HG03469 (cell line): ENCODE data around the gene SSNA1.

ENCODE experiments used
- ATAC-seq: cut with Tn5 transposase; IDR thresholded peaks from one replicate; pipeline ENCODE4 v1.9.1; 2021; ENCODE audit warnings: mild to moderate bottlenecking, moderate library complexity, moderate number of reproducible peaks; ENCODE audit not compliant: unreplicated experiment

SSNA1 gene

DNA sequence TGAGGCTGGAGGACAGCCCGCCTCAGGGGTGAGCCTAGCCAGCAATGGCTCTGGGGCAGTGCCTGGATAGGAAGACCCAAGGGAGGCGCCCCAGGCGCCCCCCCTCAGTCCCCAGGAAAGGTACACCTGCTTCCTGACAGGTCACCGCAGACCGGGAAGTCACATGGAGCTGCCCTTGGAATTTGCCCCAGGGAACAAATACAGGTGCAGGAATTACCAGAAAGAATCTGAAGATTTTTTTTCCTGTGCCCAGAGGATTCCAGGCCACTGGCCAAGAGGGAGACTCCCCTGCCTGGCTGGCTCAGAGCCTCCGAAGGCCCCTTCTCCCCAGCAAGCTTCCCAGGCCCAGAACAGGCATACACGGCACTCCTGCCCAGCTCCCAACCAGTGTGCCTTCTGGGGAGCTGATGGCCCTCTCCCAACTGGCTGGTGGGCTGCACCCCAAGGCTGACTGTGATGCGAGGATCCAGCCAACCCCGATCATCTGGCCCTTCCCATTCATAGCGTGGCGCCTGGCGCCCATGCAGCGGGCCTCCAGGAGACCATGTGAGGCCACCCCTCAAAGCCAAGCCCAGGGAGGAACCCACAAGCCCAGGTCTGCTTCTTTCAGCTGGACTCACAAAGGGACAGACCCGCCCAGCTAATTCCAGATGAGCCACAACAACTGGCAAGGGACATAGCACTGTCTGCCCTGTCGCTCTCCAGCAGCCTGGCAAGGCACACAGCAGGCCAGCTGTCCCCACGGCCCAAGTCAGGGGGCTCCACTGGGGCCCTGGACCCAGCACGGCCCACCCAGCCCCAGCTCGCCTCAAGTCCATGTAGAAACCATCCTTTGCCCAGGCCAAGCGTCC lies 9.8 kb downstream of the SSNA1 start:
- no peak for ATAC-seq

DNA sequence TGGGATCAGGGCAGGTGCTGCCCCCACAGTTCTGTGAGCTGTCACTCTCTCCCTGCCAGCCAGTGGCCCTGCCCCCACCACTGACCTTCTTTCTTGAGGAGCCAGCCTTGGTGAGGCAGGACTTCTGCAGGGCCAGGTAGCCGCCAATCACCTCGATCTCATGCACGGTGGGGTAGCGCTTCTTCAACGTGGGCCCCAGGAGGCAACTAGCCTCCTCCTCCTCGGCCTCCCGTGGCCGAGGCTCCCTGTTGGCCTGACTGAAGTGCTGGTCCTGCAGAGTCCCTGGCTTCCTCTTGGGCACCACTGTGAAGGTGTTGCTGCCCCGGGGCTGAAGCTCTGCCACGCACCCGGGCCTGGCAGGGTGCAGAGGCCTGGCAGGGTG lies 10.4 kb downstream of the SSNA1 start:
- ATAC-seq = no peak

GRCh38 chr9:137199411-137200121 lies 11.1 kb downstream of the SSNA1 start:
- ATAC-seq = no peak

DNA sequence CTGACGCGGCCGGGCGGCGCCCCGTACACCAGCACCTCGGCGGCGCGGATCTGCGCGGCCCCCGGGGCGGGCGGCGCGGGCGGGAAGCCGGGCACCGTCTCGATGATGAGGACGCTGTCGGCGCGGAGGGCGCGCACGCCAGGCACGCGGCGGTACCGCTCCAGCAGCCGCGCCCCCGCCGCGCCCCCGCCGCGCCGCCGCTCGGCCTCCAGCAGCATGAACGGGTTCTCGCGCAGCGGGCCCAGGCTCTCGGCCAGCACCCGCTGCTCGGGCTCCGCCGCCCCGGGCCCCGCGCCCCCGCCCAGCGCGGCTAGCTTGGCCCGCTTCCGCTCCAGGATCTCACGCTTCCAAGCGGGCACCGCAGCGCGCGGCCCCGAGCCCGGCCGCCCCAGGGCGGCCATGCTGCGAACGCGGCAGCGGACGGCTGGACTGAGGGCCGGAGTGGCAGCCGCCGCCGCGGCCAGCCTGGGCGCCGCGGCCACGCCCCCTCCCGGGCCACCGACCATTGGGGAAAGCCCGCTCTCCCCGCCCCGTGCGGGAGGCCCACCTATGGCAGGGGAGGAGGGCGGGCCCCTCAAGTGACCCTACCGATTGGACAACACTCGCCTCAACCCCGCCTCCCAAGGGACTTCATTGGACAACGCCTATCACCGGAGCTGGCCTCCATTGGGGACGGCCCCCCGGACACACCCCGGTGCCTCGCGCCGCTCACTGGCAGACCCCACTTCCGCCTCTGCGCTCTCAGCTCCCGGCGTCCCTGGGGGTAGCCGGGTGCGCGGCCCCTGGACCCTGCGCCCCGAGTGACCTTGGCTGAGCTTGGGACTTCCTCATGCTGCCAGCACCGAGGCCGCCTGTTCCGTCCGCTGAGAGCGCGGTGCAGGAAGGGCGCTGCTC lies 12.1 kb downstream of the SSNA1 start, which contains the start of gene TPRN:
Gene TPRN (minus strand): TSS at position 431 of the 894 bp plus-strand sequence. CDS start 30 bp downstream, at position 401.
- peak; percentile 61 for ATAC-seq

DNA sequence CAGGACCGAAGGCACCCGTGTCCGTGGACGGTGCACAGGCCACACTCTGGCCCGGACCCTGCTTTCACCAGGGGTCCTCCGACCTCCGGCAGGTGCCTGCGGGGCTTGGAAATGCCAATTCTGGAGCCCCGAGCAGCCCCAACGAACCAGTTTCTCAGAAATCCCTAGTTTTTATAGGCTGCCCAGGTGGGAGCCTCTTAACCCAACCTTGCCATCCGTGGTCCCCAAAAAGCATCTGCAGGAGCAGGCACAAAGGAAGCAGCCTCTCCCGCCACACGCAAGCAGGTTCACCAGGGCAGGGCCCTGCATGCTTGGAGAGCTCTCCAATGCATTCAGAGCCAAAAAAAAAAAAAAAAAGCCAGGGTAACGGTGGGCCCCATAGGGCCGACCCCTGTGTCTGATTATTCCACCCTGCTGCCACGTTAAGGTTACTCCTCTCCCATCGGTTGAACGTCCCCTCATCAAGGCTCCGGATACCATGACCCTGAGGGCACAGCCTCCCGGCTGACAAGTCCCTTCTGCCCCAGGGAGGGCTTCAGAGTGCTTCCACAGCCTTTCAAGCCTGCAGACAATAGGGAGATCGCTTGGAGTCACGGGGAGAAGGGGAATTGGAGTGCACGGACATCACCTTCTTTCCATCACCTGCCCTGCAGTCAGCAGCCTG lies 12.9 kb downstream of the SSNA1 start:
- no peak for ATAC-seq

DNA sequence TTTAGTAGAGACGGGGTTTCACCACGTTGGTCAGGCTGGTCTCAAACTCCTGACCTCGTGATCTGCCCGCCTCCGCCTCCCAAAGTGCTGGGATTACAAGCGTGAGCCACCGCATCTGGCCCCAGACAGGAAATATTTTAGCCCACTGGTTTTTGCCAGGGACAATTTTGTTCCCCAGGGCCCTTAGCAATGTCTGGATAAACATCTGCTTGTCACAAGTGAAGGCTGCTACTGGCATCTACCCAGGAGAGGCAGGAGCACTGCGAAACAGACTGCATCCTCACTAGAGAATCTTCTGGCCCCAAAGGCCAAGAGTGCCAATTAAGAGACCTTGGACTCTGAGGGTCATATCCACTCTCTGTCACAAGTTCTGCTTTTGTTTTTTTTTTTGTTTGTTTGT lies 14.5 kb downstream of the SSNA1 start:
- ATAC-seq = no peak

GRCh38 chr9:137204731-137205125 lies 16.3 kb downstream of the SSNA1 start:
- no peak for ATAC-seq

DNA sequence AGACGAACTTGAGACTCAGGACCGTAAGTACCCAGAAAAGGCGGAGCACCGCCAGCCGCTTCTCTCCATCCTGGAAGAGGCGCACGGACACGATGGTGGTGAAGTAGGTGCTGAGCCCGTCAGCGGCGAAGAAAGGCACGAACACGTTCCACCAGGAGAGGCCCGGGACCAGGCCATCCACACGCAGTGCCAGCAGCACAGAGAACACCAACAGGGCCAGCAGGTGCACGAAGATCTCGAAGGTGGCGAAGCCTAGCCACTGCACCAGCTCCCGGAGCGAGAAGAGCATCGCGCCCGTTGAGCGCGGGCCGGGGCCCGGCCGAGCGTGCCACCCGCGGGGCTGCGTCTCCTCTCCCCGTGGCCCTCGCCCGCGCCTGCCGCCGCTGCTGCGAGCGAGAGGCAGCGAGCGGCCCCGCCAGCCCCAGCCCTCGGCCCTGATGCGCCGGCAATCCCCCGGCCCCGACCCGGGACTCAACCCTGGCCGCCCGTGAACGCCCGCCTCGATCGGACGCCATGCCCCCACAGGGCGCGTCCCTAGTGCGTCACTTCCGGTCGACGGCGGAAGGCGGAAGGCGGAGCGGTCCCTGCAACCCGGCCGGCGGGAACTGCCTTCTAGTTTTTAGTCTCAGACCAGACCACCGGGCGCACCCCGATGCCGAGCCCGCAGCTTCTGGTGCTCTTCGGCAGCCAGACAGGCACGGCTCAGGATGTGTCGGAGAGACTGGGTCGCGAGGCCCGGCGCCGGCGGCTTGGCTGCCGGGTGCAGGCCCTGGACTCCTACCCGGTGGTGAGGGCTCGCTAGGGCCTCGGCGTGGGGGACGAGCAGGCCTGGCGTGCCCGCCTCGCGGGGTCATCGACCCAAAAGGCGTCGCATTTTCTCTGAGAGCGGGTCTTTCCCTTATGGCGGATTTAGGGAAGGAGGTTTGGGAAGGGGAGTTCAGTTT lies 16.9 kb downstream of the SSNA1 start, which contains the start of the genes NDOR1 and TMEM203:
Gene NDOR1 (plus strand): TSS at position 575 of the 944 bp plus-strand sequence. CDS start 78 bp downstream, at position 653.
Gene TMEM203 (minus strand): TSS at position 523 of the 944 bp plus-strand sequence. CDS start 234 bp downstream, at position 289.
- peak; percentile 36 for ATAC-seq

DNA sequence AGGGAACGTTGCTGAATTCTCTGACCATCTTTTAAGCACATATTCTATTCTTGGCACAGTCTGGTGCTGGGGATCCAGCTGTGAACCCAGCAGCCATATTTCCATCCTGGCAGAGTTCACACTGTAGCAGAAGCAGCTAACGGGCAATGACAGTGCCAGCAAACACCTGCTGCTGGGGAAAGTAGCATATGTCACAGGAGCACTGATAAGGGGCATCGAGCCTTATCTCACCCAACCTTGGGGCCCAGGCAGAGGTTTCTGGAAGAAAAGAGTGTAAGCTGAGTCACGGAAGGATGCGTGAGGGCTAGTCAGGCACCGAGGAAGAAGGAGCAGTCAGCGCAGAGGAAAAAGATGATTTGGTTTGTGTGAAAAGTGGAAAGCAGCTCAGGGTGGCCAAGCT lies 18.1 kb downstream of the SSNA1 start:
- no peak for ATAC-seq

- ATAC-seq = no peak
These were observed 23.1 kb downstream of the SSNA1 start for GRCh38 chr9:137211532-137211931.

GRCh38 chr9:137212520-137212919 lies 24.0 kb downstream of the SSNA1 start:
- no peak for ATAC-seq

DNA sequence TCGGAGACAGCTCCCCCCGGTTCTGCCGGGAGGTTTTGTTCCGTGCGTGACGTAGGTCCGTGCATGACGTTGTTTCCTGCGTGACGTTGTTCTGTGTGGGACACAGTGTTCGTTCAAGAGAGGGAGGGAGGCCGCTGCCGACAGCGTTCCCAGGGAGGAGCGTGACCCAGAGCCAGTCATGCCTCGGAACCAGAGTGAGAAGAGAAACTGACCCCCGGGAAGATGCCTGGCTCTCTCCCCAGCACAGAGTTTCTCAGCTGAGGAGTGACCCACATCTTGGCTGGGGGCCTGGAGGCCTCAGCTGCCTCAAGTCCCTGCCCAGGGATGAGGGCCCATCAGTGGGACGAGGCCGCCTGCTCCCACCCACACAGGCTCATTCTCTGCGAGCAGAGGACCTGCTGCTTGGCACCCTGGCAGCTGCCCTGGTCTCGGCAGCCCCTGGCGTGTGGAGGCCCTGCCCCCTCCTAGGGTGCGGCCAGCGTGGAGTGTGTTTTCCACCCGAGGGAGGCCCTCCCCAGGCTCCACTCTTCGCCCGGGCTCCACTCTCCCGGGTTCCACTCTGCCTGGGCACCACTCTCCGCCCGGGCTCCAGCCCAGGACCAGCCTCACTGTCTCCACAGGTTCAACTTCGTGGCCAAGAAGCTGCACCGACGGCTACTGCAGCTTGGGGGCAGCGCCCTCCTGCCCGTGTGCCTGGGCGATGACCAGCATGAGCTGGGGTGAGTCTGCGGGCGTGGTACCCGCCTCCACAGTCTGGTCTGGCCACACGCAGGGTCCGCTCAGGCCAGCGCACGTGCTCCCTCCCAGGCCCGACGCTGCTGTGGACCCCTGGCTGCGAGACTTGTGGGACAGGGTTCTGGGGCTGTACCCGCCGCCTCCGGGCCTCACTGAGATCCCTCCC lies 24.9 kb downstream of the SSNA1 start:
- ATAC-seq = no peak

DNA sequence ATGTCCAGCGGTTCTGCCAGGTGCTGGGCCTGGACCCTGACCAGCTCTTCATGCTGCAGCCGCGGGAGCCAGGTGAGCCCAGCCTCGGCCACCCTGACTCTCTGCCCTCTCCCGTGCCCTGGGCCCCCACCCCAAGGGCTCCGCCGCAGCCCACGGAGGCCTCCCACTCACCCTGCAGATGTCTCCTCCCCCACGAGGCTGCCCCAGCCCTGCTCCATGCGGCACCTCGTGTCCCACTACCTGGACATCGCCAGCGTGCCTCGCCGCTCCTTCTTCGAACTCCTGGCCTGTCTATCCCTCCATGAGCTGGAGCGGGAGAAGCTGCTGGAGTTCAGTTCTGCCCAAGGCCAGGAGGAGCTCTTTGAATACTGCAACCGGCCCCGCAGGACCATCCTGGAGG lies 26.1 kb downstream of the SSNA1 start:
- no peak for ATAC-seq

DNA sequence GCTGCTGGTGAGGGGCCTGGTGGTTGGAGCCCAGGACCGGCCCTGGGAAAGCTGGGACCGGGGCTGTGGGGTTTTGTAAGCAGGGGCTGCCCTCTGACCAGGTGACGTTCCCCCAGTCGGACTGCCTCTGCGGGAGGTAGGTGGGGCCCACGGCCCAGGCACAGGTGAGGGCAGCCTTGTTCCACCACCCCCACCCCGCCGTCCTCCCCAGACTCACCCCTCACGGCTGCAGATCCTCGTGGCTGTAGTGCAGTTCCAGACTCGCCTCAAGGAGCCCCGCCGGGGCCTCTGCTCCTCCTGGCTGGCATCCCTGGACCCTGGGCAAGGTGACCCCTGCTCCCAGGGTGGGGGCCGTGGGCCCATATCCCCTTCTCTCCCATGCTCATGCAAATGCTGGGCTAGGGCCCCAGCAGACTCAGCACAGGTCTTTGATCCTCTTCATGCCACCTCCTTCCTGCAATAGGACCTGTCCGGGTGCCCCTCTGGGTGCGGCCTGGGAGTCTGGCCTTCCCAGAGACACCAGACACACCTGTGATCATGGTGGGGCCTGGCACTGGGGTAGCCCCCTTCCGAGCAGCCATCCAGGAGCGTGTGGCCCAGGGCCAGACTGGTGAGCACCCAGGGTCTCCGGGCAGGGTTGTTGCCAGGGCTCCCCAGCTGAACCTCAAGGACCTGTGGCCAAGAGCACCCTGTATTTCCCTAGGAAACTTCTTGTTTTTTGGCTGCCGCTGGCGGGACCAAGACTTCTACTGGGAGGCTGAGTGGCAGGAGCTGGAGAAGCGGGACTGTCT lies 26.9 kb downstream of the SSNA1 start:
- ATAC-seq = no peak

GRCh38 chr9:137216188-137216965 lies 27.9 kb downstream of the SSNA1 start:
- ATAC-seq = no peak
